ENCODE results near the gene TRIM38.

GRCh38 chr6:25963426-25964123, 973 bp downstream of the TRIM38 start:
- TF ChIP-seq CTCF (IDR thresholded peaks at IDR 0.05; ENCODE audit: insufficient read depth, low read depth, low read length) (no peak), EZH2 (IDR thresholded peaks at IDR 0.05; ENCODE audit: insufficient read depth, low read length) (no peak)

All from astrocyte (in vitro differentiated cells and primary cell).